Keratinocyte (primary cell): ENCODE measurements around the gene MBD3L5. TPM values are rescaled to one million over a fixed set of nuclear protein-coding genes. Genes with fewer than 3 reads are reported as not detected.

Source experiments
- DNase-seq: peaks from one replicate; pipeline ENCODE4 v3.0.0-alpha.2; 2011; ENCODE audit warnings: low read depth, missing footprints, low spot score
- FAIRE-seq: peaks from 2 replicates; lab custom pipeline; 2011; peaks lifted over from hg19 to GRCh38; lab: Jason Lieb, UNC
- H2AFZ ChIP-seq: 2 replicates; pipeline ENCODE4 v1.6.0; 2012; ENCODE audit warnings: low read length, control low read depth, inconsistent platforms; ENCODE audit not compliant: control insufficient read depth
- H3K27ac ChIP-seq: 2 replicates; pipeline ENCODE4 v1.5.1; 2011; ENCODE audit warnings: low read length; ENCODE audit not compliant: control insufficient read depth, insufficient read depth
- H3K27me3 ChIP-seq: 3 replicates; pipeline ENCODE4 v1.6.0; 2011; ENCODE audit warnings: low read length; ENCODE audit not compliant: control insufficient read depth, insufficient read depth; ENCODE audit errors: extremely low read depth
- H3K36me3 ChIP-seq, 2 experiments: 2 replicates in 1 of 2; 3 replicates in 1 of 2; pipeline ENCODE4 v1.5.1; 2011; ENCODE audit warnings: low read length in 2 of 2, mild to moderate bottlenecking in 1 of 2; ENCODE audit not compliant: control insufficient read depth in 2 of 2, insufficient read depth in 2 of 2; ENCODE audit errors: extremely low read depth in 1 of 2
- H3K4me1 ChIP-seq: 3 replicates; pipeline ENCODE4 v1.5.1; 2011; ENCODE audit warnings: low read length; ENCODE audit not compliant: control insufficient read depth, insufficient read depth; ENCODE audit errors: extremely low read depth
- H3K4me2 ChIP-seq: 3 replicates; pipeline ENCODE4 v1.6.0; 2011; ENCODE audit warnings: low read depth, low read length; ENCODE audit not compliant: control insufficient read depth, insufficient read depth; ENCODE audit errors: extremely low read depth
- H3K4me3 ChIP-seq, 3 experiments: fragments of 200-600 bp in 1 of 3; sonication (generic) in 1 of 3; 2 replicates in 2 of 3; 3 replicates in 1 of 3; pipeline ENCODE4 v1.5.1; 2011 to 2016; ENCODE audit warnings: low read length in 3 of 3, mild to moderate bottlenecking in 3 of 3, control low read depth in 2 of 3, inconsistent platforms in 1 of 3, low read depth in 1 of 3, mixed read lengths in 1 of 3, mixed run types in 1 of 3, moderate library complexity in 1 of 3; ENCODE audit not compliant: control insufficient read depth in 2 of 3, insufficient read depth in 2 of 3; ENCODE audit errors: extremely low read depth in 1 of 3
- H3K79me2 ChIP-seq: 2 replicates; pipeline ENCODE4 v1.6.0; 2012; ENCODE audit warnings: low read length; ENCODE audit not compliant: control insufficient read depth, insufficient read depth
- H3K9ac ChIP-seq: 3 replicates; pipeline ENCODE4 v1.6.0; 2011; ENCODE audit warnings: low read length; ENCODE audit not compliant: control insufficient read depth, insufficient read depth; ENCODE audit errors: extremely low read depth
- H3K9me1 ChIP-seq: 3 replicates; pipeline ENCODE4 v1.6.0; 2011; ENCODE audit warnings: low read length; ENCODE audit not compliant: control insufficient read depth, insufficient read depth; ENCODE audit errors: extremely low read depth
- H3K9me3 ChIP-seq: 2 replicates; pipeline ENCODE4 v1.5.1; 2012; ENCODE audit warnings: low read depth, low read length; ENCODE audit not compliant: control insufficient read depth
- H4K20me1 ChIP-seq: 3 replicates; pipeline ENCODE4 v1.6.0; 2011; ENCODE audit warnings: low read length; ENCODE audit not compliant: control insufficient read depth, insufficient read depth; ENCODE audit errors: extremely low read depth
- CTCF ChIP-seq, 3 experiments: IDR thresholded peaks in 1 of 3; conservative IDR thresholded peaks in 1 of 3; optimal IDR thresholded peaks in 1 of 3; 2 replicates in 2 of 3; 3 replicates in 1 of 3; pipeline versions ENCODE3 to v1.5.1; 2011; ENCODE audit warnings: low read length in 3 of 3, mild to moderate bottlenecking in 3 of 3, moderate library complexity in 2 of 3, control low read depth in 1 of 3, inconsistent platforms in 1 of 3; ENCODE audit not compliant: insufficient read depth in 2 of 3; ENCODE audit errors: extremely low read depth in 1 of 3
- EZH2 ChIP-seq: IDR thresholded peaks from one replicate; pipeline ENCODE4 v1.6.1; 2012; ENCODE audit warnings: inconsistent platforms, mild to moderate bottlenecking, low read length, moderate library complexity
- dilution Hi-C: fragments of 300-500 bp; cut with MboI; formaldehyde crosslinking; loops from one replicate; pipeline ENCODE4 v1.7.0; 2020; ENCODE audit warnings: low sequenced_read_pairs; ENCODE audit not compliant: extremely low pct_ligation_motif_present
- polyA plus RNA-seq, 5 experiments: library from polyadenylated mRNA; depleted of rRNA in 3 of 5; stranded (reverse) in 3 of 5; stranded (forward) in 1 of 5; unstranded in 1 of 5; fragments of >200 nt; gene quantifications; 1 replicate in 1 of 5; 2 replicates in 3 of 5; 3 replicates in 1 of 5; pipeline versions ENCODE4 v1.2.1 to v1.2.3, GENCODE V29; 2011 to 2012; ENCODE audit warnings: missing spikeins in 2 of 5, low read depth in 1 of 5, low replicate concordance in 1 of 5

The MBD3L5 gene
- polyA plus RNA-seq, 1 donor (not counting 4 experiments of a cell fraction or from before 2014, with no cell fraction given) = not detected

DNA sequence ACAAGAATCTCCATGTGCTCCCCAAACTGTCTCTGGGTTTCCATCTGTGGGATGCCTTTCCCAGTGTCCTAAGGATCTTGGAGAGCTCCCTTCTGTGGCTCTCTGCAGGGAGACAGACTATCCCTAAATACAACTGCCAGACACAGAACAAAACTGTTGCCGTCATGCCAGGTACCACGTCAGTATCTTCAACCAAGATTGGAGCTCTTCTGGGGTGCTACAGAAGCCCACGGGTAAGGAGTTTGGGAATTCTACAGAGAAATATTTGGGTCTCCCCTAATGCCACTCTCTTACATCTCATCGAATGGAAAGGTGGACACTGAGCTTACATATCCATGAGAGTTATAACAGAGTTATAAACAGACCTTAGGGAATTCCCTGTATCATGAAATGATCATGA lies 33.0 kb downstream of the MBD3L5 start:
- dilution Hi-C loops = no loop called here
- TF ChIP-seq CTCF (optimal IDR thresholded peaks at IDR 0.05 in 1 of 3, IDR thresholded peaks at IDR 0.05 in 1 of 3, conservative IDR thresholded peaks at IDR 0.05 in 1 of 3; ENCODE audit: extremely low read depth in 1 of 3, insufficient read depth in 2 of 3, low read length in 3 of 3) = no peak
- no peak for TF ChIP-seq EZH2
- no peak overlapping the region for H3K4me2 ChIP-seq
- H2AFZ ChIP-seq = no peak overlapping the region
- no peak for FAIRE-seq
- no peak overlapping the region for H3K4me3 ChIP-seq
- no peaks in the 10 kb centered on the region for H4K20me1 ChIP-seq
- no peaks in the 10 kb centered on the region for H3K79me2 ChIP-seq
- H3K27ac ChIP-seq = no peak overlapping the region
- H3K36me3 ChIP-seq = no peaks in the 10 kb centered on the region
- no peaks in the 10 kb centered on the region for H3K9me1 ChIP-seq
- H3K4me1 ChIP-seq = no peaks in the 10 kb centered on the region
- no peaks in the 10 kb centered on the region for H3K9me3 ChIP-seq
- H3K27me3 ChIP-seq = no peaks in the 10 kb centered on the region
- H3K9ac ChIP-seq = no peak overlapping the region
- DNase-seq = no peak

DNA sequence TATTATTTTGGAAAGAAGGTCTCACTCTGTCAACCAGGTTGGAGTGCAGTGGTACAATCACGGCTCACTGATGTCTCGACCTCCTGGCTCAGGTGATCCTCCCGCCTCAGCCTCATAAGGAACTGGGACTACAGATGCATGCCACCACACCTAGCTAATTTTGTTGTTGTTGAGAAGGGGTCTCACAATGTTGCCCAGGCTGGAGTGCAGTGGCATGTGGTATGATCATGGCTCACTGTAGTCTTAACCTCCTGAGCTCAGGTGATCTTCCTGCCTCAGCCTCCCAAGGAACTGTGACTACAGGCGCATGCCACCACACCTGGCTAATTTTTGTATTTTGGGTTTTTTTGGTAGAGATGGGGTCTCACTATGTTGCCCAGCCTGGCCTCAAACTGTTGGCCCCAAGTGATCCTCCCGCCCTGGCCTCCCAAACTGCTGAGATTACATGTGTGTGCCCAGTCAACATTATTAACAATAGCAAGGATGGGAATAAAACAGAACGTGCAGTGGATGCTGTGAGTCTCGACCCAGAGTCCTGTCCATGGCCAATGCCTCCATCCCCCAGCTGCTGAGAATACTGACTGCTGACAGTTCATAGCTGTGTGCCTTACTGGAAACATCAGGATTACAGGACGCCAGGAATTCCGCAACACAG lies 33.5 kb downstream of the MBD3L5 start:
- Histone ChIP-seq H3K36me3 (no peaks in the 10 kb centered on the region), H3K9ac (no peak overlapping the region), H3K27ac (no peak overlapping the region), H3K79me2 (no peaks in the 10 kb centered on the region), H3K4me2 (no peak overlapping the region), H3K4me1 (no peaks in the 10 kb centered on the region), H3K4me3 (no peak overlapping the region), H4K20me1 (no peaks in the 10 kb centered on the region), H3K27me3 (no peaks in the 10 kb centered on the region), H2AFZ (no peak overlapping the region), H3K9me3 (no peaks in the 10 kb centered on the region), H3K9me1 (no peaks in the 10 kb centered on the region)
- dilution Hi-C loops = no loop called here
- no peak for DNase-seq
- no peak for FAIRE-seq
- TF ChIP-seq EZH2 = no peak
- TF ChIP-seq CTCF (optimal IDR thresholded peaks at IDR 0.05 in 1 of 3, IDR thresholded peaks at IDR 0.05 in 1 of 3, conservative IDR thresholded peaks at IDR 0.05 in 1 of 3; ENCODE audit: extremely low read depth in 1 of 3, insufficient read depth in 2 of 3, low read length in 3 of 3) = no peak
